Right forelimb (tissue), 1 donor: Measurements from ENCODE around the gene CTSW.
"Not testable (repeated sequence)": the region's sequence is repeated elsewhere in the genome, so short reads cannot be mapped to it uniquely, and the experiment has no call there.

Experiments used
- DNase-seq: peaks from one replicate; pipeline ENCODE4 v3.0.0-alpha.2; 2018

CTSW gene, protein sequence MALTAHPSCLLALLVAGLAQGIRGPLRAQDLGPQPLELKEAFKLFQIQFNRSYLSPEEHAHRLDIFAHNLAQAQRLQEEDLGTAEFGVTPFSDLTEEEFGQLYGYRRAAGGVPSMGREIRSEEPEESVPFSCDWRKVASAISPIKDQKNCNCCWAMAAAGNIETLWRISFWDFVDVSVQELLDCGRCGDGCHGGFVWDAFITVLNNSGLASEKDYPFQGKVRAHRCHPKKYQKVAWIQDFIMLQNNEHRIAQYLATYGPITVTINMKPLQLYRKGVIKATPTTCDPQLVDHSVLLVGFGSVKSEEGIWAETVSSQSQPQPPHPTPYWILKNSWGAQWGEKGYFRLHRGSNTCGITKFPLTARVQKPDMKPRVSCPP

DNA sequence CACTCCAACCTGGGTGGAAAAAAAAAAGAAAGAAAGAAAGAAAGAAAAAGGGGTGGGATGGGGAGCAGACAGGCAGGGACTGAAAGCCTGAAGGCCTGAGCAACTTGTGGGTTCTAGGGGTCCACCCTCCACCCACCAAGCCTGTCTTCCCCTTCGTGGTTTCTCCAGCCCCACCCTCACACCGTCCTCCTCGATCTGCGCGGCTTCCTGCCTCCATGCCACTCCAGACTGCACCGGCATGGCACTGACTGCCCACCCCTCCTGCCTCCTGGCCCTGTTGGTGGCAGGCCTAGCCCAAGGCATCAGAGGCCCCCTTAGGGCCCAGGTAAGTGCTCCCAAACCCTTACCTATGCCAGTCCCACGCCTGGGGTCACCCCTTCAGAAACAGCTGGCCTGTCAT is at the start of gene CTSW:
Gene CTSW (plus strand): TSS at position 221 of the 400 bp plus-strand sequence. CDS start 18 bp downstream, at position 239.
- DNase-seq, result no peak

DNA sequence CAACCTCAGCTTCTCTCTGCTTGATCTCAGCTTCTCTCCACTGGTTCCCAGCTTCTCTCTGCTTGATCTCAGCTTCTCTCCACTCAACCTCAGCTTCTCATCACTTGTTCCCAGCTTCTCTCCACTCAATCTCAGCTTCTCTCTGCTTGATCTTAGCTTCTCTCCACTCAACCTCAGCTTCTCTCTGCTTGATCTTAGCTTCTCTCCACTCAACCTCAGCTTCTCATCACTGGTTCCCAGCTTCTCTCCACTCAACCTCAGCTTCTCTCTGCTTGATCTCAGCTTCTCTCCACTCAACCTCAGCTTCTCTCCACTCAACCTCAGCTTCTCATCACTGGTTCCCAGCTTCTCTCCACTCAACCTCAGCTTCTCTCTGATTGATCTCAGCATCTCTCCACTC is 47.4 kb upstream of the CTSW start:
- DNase-seq, result not testable (repeated sequence)

DNA sequence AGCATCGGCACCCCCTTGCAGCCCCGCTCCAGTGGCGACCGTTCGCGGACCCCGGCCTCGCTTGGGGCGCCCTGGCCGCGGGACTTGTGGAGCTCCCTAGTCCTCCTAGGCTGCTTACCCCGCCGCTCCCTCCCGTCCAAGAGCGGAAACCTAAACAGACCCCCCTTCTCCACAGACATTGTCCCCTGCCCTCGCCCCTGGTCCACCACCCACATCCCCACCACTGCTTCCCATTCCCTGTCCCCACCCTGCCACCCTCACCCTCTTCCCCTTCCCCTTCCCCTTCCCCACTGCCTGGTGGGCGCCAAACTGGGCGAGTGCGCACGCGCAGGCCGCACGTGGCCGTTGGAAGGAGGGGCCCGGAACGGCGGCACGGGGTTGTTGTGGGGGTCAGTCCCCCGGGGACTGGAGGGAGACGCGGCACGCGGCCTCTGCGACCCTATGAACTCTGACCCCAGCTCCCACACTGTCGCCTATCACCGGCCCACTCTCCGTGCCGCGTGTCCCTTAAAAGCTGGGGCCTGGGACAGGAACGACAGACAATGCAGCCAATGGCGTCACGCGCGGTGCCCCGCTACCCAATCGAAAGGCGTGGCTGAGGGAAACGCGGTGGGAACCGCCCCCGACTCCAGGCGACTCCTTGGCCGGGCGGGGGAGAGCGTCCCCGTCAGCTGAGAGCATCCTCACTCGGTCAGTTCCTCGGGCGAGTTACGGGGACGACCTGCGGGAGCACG is 46.2 kb upstream of the CTSW start, which contains the start of gene SNX32:
Gene SNX32 (plus strand): TSS at position 667 of the 734 bp plus-strand sequence. CDS start 103 bp downstream, outside the sequence.
- DNase-seq, result peak; percentile 98

DNA sequence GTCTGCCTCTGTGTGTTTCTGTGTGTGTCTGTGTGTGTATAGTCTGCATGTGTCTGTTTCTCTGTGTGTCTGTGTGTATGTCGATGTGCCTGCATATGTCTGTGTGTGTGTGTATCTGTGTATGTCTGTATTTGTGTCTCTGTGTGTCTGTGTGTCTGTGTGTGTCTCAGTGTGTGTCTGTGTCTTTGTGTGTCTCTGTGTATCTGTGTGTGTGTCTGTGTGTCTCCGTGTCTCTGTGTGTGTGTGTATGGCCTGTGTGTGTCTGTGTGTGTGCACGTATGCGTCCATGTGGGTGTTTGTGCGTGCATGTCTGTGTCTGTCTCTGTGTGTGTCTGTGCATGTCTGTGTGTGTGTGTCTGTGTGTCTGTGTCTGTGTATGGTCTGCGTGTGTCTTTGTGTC is 45.4 kb upstream of the CTSW start:
- no peak for DNase-seq

DNA sequence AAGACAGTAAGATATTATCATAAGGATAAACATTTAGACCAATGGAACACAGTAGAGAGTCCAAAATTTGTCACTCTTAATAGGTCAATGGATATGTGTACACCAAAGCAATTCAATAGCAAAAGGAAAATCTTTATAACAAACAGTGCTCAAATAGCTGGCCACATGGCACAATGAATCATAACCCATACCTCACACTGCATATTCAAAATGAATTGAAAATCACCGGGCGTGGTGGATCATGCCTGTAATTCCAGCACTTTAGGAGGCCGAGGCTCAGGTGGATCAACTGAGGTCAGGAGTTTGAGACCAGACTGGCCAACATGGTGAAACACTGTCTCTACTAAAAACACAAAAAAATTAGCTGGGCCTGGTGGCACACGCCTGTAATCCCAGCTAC is 37.5 kb upstream of the CTSW start:
- DNase-seq, result no peak

DNA sequence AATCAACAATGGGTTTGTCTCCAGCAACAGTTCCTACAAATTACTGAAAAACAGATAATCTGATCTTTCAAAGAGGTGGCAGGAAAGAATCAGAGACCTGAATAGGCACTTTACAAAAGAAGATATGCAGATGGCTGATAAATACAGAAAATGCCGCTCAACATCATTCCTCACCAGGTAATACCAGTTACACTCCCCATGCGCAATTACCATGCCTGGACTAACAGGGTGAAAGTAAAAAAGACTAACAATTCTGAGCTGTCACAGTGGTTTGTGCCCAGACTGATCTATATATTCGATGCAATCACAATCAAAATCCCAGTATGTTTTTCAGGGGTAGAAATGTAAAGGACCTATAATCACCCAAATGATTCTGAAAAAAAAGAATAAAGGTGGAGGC is 35.8 kb upstream of the CTSW start:
- no peak for DNase-seq

DNA sequence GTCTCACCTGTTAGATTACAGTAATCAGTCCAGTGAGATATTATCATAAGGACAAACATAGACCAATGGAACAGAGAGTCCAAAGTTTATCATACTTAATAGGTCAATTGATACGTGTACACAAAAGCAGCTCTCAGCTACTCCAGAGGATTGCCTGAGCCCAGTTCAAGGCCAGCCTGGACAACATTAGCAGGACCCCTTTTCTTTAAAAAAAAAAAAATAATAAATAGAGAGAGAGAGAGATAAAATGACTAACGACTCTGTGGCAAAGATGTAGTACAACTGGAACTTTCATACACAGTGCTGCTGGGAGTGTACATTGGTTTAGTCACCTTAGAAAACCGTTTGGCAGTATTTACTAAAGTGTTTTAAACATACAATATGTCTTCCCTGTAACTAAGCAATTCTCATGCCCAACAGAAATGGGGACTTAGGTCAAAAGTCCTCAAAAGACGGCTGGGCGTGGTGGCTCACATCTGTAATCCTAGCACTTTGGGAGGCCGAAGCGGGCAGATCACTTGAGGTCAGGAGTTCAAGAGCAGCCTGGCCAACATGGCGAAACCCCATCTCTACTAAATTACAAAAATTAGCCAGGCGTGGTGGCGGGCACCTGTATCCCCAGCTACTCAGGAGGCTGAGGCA is 35.3 kb upstream of the CTSW start:
- no peak for DNase-seq

DNA sequence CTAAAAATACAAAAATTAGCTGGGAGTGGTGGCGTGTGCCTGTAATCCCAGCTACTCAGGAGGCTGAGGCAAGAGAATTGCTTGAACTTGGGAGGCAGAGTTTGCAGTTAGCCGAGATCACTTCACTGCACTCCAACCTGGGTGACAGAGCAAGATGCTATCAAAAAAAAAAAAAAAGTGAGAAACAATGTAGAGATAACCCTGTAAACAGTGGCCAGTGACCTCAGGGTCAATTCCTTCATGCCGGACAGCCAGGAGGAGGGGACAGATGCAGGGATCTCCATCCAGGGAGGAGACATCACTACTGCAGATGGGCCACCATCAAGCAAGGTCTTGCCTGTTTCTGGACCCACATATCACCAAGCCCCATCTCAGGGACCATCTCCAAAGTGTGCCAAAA is 31.9 kb upstream of the CTSW start:
- no peak for DNase-seq

DNA sequence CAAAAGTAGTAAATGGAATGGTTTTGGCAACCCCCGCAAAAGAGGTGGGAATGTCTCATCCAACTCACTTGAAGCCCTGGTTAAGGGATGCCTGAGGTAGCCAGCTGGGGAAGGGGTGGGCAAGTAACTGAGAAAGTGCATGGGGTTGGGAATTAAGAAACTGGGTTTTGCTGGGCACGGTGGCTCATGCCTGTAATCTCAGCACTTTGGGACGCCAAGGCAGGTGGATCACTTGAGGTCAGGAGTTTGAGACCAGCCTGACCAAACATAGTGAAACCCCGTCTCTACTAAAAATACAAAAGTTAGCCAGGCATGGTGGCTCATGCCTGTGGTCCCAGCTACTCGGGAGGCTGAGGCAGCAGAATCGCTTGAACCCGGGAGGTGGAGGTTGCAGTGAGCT is 30.9 kb upstream of the CTSW start:
- DNase-seq, result not testable (repeated sequence)

DNA sequence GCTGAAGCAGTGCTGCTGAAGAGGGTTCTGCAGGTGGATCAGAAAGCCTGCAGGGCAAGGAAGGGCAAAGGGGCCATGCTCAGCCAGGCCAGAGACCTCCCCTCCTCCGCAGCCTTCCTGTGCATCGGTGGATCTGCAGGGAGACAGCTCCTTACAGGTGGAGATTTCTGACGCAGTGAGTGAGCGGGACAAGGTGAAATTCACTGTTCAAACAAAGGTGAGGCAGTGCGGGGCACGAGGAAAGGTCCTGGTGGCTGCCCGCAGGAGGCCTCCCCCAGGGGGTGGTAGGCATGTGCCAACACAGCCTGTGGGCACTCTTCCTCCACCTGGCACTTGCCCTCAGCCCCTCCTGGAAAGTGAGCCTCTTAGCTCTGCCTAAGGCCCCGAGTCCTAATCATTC is 30.3 kb upstream of the CTSW start:
- DNase-seq, result no peak

DNA sequence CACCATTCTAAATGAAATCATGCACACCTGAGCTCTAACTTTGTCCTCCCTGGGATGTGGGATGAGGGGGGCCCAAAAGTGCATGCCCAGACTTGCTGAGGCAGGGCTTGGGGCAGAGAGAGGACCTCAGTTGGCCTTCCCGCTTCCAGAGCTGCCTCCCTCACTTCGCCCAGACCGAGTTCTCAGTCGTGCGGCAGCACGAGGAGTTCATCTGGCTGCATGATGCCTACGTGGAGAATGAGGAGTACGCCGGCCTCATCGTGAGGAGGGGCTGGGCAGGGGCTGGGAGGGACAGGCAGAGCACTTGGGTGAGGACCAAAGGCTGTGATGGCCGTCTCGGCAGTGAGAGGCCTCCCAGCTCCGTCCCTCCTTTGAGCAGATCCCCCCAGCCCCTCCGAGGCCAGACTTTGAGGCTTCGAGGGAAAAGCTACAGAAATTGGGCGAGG is 29.8 kb upstream of the CTSW start:
- no peak for DNase-seq

DNA sequence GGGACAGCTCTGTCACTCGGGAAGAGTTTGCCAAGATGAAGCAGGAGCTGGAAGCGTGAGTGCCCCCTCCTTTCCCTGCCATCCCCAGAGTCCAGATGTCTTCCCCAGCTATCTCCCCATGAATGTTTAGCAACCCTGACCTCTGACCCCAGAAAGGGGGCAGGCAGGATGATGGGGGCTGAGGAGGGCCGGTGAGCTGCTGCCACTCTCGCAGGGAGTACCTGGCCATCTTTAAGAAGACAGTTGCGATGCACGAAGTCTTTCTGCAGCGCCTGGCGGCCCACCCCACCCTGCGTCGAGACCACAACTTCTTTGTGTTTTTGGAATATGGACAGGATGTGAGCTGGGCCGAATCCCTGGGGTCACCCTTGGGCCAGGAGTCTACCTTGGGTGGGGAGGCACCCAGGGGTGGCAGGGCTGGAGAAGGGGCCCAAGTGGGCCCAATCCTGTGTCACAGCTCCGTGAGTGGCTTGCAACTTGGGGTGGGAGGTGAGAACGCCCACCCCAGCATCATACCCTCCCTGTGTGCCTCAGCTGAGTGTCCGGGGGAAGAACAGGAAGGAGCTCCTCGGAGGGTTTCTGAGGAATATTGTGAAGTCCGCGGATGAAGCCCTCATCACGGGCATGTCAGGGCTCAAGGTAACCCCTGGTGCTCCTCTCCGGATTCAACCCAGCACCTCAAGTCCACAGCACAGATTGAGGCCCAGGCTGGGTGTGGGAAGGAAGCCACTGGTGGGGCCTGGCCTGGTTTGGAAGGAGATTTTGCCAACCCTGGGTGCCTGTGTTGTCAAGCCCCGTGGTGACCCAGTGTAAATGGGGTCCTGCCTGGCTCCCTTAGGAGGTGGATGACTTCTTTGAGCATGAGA is 29.2 kb upstream of the CTSW start:
- no peak for DNase-seq

DNA sequence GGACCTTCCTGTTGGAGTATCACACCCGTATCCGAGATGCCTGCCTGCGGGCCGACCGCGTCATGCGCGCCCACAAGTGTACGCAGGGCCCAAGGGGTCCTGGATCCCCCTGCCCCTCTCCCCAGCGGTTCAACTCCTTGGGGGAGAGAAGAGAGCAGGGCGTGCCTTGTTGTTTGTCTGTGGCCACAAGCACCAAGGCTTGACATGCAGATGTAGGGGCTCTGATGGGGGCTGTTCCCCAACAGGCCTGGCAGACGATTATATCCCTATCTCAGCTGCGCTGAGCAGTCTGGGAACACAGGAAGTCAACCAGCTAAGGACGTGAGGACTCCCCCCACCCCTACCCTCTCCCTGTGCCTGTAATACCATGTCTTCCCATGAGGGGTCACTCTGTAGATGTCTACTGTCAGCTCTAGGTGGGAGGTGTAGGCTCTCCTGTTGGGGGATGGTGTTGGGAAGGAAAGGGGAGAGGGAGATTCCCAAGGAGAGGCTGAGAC is 28.5 kb upstream of the CTSW start:
- DNase-seq, result no peak

DNA sequence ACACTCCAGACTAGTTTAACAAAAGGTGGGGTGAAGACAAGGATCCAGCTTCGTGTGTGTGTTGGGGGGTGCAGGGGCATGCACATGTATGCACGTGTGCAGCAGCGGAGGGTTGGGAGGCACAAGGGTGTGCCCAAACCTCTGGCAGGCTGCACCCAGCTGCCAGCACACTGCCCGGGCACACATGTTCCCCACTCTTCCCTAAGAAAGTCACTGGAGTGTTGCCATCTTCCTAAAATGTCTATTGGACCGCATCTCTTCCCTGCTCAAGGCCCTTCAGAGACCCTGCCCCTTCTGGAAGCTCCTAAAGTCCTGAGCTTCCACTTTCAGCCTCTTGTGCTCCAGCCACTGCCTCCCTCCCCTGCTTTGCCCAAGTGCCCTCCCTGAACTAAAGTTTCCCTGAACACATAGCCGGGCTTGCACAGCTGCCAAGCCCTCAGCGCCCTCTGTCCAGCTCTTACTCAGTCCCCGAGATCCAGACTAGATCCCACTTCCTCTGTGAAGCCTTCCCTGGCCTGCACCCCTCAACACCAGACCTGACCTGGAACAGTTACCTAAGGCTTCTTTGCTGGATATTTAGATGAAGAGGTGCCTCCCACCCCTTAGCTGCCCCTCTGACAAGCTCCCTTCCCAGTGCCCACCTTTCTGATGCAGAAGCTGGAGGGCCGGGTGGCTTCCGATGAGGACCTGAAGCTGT is 27.7 kb upstream of the CTSW start:
- no peak for DNase-seq

DNA sequence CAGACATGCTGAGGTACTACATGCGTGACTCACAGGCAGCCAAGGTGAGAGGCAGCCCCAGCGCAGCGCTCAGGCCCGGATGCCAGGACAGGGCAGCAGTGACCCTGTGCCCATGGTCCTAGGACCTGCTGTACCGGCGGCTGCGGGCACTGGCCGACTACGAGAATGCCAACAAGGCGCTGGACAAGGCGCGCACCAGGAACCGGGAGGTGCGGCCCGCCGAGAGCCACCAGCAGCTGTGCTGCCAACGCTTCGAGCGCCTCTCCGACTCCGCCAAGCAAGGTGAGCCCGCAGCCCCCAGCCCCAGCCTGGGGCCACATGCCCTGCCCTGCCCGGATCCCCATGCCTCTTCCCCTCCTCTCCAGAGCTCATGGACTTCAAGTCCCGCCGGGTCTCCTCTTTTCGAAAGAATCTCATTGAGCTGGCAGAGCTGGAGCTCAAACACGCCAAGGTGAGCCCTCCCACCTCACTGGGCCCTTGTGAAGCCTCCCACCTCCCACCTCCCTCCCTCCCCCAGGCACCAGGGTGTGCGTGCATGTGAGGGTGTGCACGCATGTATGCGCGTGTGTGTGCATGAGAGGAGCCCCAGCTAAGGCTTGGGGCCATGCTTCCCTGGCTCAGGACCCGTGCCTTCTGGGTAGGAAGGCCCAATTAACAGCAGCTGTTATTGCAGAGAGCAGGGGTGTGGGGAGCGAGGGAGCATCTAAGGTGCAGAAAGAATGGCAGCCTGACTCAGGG is 27.0 kb upstream of the CTSW start:
- DNase-seq, result no peak

DNA sequence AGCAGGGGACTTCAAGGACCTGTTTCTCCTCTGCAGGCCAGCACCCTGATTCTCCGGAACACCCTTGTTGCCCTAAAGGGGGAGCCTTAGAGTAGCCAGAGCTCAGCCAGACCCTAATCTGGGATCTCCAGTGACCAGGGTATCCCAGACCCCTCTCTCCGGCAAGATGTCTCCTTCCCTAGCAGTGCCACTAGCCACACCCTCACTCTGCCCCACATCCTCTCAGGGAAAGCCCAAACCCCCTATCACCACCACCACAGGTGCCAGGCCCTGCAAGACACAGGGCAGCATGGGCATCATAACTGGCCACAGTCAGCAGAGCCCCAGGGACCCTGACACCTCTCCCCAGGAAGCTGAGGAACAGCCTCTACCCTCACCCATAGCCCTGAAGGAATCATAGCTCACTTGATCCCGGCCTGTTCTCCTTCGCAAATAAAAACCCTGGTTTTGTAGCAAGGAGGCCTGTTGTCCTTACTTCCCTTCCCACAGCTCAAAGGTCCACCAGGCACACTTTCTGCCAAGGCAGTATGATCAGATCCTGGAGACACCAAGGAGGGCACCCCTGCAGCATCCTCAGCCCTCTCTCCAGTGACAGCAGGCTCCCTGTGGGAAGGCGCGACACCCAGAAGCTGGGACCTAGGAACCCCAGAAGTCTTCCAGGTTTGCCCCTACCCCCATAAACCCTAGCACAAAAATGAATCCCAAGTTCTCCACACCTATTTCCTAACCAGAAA is 26.2 kb upstream of the CTSW start:
- DNase-seq, result no peak

DNA sequence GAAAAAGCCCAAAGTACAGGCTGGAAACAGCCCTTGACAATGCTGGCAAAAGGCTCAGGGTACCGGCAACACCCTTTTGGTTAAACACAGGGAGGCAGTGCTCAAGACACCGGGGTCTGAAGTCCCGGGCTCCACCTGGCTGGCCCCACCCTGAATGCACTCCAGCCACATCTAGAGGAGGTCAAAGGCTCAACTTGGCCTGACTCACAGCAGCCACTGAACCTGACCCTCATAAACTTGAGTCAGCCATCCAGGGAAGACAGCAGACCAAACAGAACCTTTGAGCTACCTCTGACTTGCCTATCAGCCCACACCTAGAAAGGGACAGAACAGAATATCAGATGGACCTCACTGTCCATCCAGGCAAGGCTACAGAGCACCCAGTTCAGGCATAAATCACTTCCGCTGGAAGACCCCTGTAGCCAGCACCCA is 25.5 kb upstream of the CTSW start:
- DNase-seq, result no peak

DNA sequence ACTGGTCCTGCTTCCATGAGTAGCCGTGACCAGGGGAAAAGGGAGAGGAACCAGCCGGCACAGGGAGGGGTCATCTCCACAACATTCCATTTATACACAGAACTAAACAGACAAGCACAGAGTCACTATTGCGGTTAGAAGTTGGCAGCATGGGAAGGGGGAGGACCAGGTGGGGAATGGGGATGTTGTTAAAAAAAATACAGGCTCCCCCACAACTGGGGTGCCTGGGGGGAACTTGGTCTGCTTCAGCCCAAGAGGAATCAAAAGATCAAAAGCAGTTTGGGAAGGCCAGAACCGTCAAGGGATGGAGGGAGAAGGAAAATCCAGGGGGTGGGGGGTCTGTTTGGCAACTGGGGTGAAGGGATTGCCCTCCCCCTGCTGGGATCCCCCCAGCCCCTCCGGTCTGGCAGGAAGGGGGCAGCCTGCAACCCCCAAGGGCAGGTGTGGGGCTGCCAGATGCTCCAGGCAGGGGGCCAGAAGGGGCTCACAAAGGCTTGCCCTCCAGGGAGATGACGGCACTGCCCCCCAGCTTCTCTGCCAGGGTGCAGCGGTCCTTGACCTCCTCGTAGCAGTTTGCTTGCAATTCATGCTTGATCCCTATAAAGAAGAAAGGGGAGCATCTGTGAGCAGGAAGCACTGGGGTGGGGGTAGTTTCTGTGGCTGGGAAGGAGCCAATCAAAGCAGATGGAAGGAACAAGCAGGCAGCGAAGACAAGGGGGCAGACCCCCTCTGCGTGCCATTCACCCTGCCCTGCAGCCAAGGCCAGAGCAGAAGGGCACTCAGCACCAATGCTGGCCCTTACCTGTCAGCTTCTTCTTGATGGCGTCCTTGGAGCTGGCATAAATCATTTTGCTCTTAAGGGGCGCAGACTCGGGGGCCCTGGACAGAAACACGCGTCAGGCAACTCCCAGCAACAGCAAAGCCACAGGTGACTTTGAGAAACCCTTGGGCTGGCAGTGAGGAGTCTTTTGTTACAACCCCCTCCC is 24.5 kb upstream of the CTSW start:
- no peak for DNase-seq

DNA sequence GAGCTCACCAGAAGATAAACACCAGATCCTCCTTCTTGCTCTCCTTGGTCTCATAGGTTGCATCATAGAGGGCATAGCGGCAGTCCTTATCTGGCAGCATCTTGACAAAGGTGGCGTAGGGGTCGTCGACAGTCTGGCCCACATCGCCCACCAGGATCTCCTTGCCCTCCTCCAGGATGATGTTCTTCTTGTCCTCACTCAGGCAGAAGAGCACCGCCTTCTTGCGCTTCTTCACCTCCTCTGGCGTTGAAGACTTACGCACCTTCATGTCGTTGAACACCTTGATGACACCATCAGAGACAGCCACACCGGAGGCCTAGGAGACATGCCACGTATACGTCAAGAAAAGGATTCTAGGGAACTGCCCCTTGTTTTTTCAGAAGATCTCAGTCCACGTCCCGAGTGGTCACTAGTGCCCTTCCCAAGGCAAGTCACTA is 23.7 kb upstream of the CTSW start:
- DNase-seq, result no peak
